Fibroblast of lung (primary cell): ENCODE data around the gene TBC1D22A.

Experiments used
- EZH2 ChIP-seq: IDR thresholded peaks from 2 replicates; pipeline ENCODE4 v1.5.1; 2012; ENCODE audit warnings: low read length, control low read depth, mild to moderate bottlenecking; ENCODE audit errors: missing control alignments
- TF ChIP-seq, protein P1 (sequence below), 2 donors: IDR thresholded peaks in 1 of 2; conservative IDR thresholded peaks in 1 of 2; 1 replicate in 1 of 2; 2 replicates in 1 of 2; pipeline ENCODE4 v1.5.1; 2011 to 2012; ENCODE audit warnings: low read length in 2 of 2, control low read depth in 1 of 2, inconsistent platforms in 1 of 2, low read depth in 1 of 2, mild to moderate bottlenecking in 1 of 2

DNA sequence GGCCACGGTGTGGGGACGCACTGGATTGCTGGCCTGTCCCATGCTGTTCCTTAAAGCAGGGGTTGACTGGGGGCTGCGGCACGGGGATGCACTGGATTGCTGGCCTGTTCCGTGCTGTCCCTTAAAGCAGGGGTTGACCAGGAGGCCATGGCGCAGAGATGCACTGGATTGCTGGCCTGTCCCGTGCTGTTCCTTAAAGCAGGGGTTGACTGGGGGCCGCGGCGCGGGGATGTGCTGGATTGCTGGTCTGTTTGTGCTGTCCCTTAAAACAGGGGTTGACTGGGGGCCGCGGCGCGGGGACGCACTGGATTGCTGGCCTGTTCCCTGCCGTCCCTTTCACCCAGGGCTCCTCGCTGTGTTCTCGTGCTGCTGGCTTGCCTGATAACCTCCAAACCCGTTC, 383.4 kb downstream of the TBC1D22A start:
- TF ChIP-seq, protein P1, sequence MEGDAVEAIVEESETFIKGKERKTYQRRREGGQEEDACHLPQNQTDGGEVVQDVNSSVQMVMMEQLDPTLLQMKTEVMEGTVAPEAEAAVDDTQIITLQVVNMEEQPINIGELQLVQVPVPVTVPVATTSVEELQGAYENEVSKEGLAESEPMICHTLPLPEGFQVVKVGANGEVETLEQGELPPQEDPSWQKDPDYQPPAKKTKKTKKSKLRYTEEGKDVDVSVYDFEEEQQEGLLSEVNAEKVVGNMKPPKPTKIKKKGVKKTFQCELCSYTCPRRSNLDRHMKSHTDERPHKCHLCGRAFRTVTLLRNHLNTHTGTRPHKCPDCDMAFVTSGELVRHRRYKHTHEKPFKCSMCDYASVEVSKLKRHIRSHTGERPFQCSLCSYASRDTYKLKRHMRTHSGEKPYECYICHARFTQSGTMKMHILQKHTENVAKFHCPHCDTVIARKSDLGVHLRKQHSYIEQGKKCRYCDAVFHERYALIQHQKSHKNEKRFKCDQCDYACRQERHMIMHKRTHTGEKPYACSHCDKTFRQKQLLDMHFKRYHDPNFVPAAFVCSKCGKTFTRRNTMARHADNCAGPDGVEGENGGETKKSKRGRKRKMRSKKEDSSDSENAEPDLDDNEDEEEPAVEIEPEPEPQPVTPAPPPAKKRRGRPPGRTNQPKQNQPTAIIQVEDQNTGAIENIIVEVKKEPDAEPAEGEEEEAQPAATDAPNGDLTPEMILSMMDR (conservative IDR thresholded peaks at IDR 0.05 in 1 of 2, IDR thresholded peaks at IDR 0.05 in 1 of 2; ENCODE audit: low read depth in 1 of 2, low read length in 2 of 2): no peak
- TF ChIP-seq EZH2: no peak
